Epidermal melanocyte (primary cell): ENCODE measurements around the gene SH3BP5.

Experiments
- DNase-seq: peaks from one replicate; pipeline ENCODE4 v3.0.0; 2011; ENCODE audit warnings: low spot score; ENCODE audit not compliant: insufficient read length

Gene SH3BP5

GRCh38 chr3:15256861-15257341 lies 75.5 kb downstream of the SH3BP5 start:
- DNase-seq, result no peak

DNA sequence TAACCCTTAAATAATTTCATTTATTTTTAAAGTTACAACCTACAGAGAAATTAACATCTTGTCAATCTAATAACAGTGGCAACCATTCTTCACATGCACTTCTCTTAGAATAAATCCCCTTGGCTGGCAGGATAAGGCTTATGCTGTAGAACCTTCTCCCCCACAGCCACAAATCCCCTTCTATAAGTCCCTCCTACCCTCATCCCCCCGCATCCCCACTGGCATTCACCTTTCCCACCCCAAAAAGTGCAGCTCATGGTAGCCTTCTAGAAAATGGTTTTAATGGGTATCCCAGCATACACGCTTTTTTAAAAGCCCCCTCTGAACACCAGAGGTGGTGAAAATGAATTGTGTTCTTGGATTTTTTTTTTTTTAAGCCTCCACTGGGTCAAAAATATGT lies 77.2 kb downstream of the SH3BP5 start:
- no peak for DNase-seq

DNA sequence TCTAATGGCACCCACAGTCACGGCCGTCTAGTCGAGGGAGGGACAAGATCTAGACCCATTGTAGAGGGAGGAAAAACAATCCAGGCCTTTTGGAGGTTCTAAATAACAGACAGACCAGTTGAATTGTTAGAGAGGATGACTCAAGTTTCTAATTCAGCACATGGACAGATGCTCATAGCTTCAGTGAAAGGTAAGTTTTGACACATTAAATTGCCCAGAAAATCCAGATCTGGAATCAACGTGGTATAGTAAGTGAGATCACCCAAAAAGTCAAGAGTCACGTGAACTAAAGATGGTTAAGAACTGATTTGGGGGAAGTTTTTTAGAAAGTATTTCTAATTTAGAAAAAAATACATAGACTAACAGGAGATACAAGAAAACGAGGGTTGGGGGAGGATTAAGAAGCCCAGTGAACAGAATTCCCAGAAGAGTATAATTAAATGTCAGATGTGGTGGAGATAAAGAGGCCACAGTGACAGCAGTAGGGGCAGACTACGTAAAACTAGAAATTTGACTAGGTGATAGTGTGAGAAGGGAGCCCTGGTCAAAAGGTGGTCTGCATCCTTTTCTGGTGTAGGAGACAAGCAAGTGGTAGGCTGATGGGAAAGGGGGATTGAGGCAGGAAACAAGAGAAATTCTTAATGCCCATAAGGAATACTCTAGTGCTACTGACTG lies 79.2 kb downstream of the SH3BP5 start:
- no peak for DNase-seq

GRCh38 chr3:15246186-15246585 lies 86.2 kb downstream of the SH3BP5 start:
- no peak for DNase-seq

GRCh38 chr3:15243822-15244482 lies 88.4 kb downstream of the SH3BP5 start:
- no peak for DNase-seq

GRCh38 chr3:15241341-15241740 lies 91.0 kb downstream of the SH3BP5 start:
- no peak for DNase-seq

DNA sequence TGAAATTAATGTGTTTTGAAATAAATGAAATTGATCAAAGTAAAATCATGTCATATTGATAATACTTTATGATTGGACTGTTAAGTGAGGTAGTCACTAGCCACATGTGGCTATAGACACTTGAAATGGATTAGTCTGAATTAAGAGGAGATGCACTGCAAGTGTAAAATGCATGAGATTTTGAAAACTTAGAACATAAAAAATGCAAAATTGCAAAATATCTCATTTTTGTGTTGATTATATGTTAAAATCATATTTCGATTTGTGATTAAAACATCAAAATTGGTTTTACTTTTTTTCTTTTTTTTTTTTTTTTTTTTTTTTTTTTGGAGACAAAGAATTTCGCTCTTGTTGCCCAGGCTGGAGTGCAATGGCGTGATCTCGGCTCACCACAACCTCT lies 103.1 kb downstream of the SH3BP5 start:
- no peak for DNase-seq

DNA sequence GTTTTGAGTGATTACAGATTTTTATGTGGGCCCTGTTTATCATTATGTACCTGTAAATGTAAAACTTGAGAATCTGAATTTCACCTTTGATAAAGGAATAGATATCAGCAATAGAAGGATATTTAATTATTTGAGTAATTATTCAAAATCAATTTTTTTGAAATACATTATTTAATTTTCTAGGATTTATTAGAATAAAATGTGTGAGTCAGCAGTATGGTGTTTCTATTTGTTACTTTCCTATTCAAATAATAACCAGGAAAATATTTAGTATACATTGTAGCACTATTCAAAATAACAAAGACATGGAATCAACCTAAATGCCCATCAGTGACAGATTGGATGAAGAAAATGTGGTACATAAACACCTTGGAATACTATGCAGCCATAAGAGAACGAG lies 104.2 kb downstream of the SH3BP5 start:
- no peak for DNase-seq

DNA sequence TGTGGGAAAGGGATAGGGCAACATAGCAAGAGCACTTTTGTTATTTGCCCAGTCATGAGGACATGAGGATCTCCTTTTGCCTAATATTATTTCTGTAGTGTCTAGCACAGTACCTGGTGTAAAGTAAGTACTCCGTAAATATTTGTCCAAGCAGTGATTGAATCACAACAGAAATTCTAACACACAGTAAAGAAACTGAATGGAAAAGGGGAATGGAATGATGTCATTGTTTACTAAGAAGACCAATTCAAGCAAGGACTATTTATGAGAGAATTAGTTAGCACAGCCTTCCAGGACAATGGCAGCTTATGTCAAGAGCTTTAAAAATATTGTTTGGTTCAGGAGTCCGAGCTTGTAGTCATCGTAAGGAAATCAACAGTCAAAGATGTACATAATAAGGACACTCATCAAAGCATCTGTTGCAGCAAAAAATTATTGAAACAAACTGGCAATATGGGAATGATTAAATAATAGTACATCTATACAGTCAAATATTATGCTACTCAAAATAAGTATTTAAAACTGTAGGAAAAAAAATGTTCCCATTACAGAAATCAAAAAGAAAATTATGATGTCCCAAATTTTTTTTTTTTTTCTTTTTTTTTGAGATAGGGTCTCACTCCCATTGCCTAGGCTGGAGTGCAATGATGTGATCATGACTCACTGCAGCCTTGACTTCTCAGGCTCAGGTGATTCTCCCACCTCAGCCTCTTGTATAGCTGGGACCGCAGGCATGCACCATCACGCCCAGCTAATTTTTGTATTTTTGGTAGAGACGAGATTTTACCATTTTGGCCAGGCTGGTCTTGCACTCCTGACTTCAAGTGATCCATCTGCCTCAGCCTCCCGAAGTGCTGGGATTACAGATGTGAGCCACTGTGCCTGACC lies 108.5 kb downstream of the SH3BP5 start:
- no peak for DNase-seq

GRCh38 chr3:15221574-15222217 lies 110.7 kb downstream of the SH3BP5 start:
- DNase-seq, result no peak

DNA sequence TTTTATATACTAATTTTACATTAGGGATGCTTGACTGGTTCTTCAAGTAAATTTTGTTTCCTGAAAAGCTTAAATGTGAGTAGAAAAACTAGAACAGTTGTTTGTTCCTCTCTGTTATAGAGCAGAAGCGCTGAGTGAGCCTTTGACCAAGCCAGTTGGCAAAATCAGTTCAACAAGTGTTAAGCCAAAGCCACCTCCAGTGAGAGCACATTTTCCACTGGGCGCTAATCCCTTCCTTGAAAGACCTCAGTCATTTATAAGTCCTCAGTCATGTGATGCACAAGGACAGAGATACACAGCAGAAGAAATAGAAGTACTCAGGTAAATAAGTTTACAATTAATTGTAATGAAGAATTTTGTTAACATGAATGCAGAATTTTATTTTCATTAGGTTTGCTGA lies 111.7 kb downstream of the SH3BP5 start:
- no peak for DNase-seq

GRCh38 chr3:15220056-15220455 lies 112.3 kb downstream of the SH3BP5 start:
- DNase-seq, result no peak

- DNase-seq, result no peak
Observed at GRCh38 chr3:15218689-15219088, 113.7 kb downstream of the SH3BP5 start.

- DNase-seq, result no peak
Observed at GRCh38 chr3:15217841-15218267, 114.5 kb downstream of the SH3BP5 start.

- DNase-seq, result no peak
Observed at GRCh38 chr3:15217011-15217671, 115.2 kb downstream of the SH3BP5 start.

DNA sequence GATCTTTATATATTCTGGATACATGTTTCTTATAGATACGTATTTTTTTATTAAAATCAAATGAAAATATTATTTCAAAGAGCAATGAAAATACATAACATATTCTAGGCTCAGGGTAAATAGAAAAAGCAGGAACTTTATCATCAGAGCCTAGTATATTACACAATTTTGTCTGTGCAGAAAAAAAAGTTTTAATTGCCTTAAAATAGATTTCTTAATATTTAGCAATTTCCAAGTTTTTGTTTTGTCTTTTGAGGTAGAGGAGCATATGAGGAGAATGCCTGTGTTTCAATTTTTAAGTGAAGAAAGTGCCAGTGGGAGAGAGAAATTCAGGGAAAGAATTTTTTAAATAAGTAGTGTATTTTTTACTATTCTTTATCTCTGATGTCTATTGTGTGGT lies 115.9 kb downstream of the SH3BP5 start:
- no peak for DNase-seq

DNA sequence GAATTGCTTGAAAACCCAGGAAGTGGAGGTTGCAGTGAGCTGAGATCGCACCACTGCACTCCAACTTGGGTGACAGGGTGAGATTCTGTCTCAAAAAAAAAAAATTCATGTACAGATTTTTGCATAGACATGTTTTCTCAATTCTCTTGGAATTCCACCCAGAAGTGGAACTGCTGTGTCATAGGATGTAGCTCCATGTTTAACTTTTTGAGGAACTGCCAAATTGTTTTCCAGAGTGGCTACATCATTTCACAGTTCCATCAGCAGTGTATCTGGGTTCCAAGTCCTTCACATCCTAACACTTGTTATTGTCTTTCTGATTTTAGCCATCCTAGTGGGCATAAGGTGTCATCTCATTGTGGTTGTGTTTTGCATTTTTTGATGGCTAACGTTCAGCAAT lies 116.4 kb downstream of the SH3BP5 start:
- DNase-seq, result no peak

- no peak for DNase-seq
Observed at GRCh38 chr3:15214758-15215157, 117.6 kb downstream of the SH3BP5 start.

DNA sequence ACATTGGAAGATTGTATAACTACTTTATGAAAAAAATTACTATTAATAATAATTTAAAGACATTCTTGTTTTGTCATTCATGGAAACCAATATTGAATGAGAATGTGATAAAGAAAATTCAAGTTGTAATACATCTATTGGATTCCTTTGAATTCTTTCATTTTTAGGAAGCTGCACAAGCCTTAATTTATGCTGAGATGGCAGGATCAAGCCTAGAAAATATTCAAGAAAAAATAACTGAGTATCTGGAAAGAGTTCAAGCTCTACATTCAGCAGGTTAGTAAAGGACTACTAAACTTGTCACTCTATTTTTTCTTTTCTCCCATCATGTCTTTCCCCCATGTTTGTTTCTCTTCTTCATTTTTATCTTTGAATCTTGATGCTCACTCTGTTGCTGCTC lies 120.4 kb downstream of the SH3BP5 start:
- DNase-seq, result no peak

DNA sequence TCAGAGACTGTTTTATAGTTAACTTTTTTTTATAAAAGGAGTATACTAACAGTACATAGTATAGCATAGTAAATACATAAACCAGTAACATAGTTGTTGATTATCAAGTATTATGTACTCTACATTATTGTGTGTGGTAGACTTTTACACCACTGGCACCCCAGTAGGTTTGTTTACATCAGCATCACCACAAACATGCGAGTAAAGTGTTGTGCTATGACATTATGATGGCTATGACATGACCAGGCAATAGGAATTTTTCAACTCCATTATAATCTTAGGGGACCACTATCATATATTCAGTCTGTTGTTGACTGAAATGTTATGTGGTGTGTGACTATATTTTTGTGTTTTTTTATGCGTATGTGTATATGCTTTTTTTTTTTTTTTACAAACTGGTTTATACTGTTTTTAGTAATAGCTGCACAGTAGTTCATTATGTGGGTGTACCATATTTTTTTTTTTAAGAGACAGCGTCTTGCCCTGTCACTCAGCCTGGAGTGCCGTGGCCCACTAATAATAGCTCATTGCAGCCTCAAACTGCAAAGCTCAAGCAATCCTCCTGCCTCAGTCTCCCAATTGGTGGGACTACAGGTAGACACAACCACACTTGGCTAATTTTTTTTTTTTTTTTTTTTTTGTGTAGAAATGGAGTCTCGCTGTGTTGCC lies 124.4 kb downstream of the SH3BP5 start:
- no peak for DNase-seq
